Mucosa of descending colon (tissue), 3 donors: Measurements from ENCODE around the gene FA2H. TPM values are rescaled to one million over a fixed set of nuclear protein-coding genes. Genes with fewer than 3 reads are reported as not detected.
"Not testable (repeated sequence)": the region's sequence is repeated elsewhere in the genome, so short reads cannot be mapped to it uniquely, and the experiment has no call there.

ENCODE experiments used
- ATAC-seq: fragments of 200-7000 bp; cut with Tn5 transposase; one replicate; pipeline ENCODE4 v1.9.1; 2020; ENCODE audit warnings: mild to moderate bottlenecking, moderate library complexity
- DNase-seq, 3 donors: peaks; one replicate each; pipeline ENCODE4 v3.0.0-alpha.2; 2020
- H3K36me3 ChIP-seq: fragments of 200-600 bp; one replicate; pipeline ENCODE4 v1.8.0; 2021; ENCODE audit warnings: low read depth, mild to moderate bottlenecking
- H3K4me1 ChIP-seq: fragments of 200-600 bp; one replicate; pipeline ENCODE4 v1.8.0; 2021; ENCODE audit warnings: low read depth, mild to moderate bottlenecking
- H3K4me3 ChIP-seq: fragments of 200-600 bp; one replicate; pipeline ENCODE4 v1.8.0; 2021; ENCODE audit warnings: mild to moderate bottlenecking
- H3K9me3 ChIP-seq: fragments of 200-600 bp; one replicate; pipeline ENCODE4 v1.8.0; 2021; ENCODE audit warnings: mild to moderate bottlenecking
- intact Hi-C, 2 donors: fragments of 100-400 bp; cut with DNase I in 1 of 2; cut with micrococcal nuclease in 1 of 2; formaldehyde crosslinking; loops; one replicate each; pipeline versions ENCODE4 v1.11.0 to v1.11.1; 2022; cut with DNase I, micrococcal nuclease
- total RNA-seq, 3 donors: library from RNA; stranded (reverse); fragmentation: NEBNext Ultra II Directional in 2 of 3; extraction: Animal tissue kit (Norgen Biotek cat#: 25700) in 2 of 3; gene quantifications; one replicate each; pipeline versions ENCODE4 v1.2.1 to v1.2.4, GENCODE V29; 2021 to 2023
- TF ChIP-seq, protein P1 (sequence below): fragments of 200-600 bp; IDR thresholded peaks from one replicate; pipeline ENCODE4 v1.8.0; 2022; ENCODE audit warnings: antibody characterized with exemption, mild to moderate bottlenecking
- donor health status: DM: no; HTN: no; CAD: no; lungs with moderate emphysema.
- donor health status: DM: no; HTN: no; CAD: no.
- donor health status: DM: no; HTN: yes; CAD: no.

Gene FA2H
- total RNA-seq, 3 donors from 2014 or later: 17.3 to 60.0 (median 44.0) TPM

DNA sequence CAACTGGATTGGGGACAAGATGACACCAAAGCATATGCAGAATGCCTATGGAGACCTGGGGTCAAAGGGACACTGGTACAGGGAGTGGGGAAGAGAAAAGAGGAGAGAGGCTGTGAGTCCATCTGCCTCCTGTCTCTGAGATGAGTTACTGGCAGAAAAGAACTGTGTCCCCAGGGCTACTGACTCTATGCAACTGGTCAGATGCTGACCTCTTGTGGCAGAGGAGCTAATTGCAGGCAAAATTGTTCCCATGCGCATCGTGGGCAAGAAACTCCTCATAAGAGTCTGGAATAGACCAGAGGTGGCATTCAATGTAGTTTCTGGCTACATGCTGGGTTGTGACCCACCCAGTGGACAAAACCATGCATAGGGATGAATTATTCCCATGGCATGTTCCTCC, 47.9 kb downstream of the FA2H start:
- ATAC-seq: peak; percentile 17

DNA sequence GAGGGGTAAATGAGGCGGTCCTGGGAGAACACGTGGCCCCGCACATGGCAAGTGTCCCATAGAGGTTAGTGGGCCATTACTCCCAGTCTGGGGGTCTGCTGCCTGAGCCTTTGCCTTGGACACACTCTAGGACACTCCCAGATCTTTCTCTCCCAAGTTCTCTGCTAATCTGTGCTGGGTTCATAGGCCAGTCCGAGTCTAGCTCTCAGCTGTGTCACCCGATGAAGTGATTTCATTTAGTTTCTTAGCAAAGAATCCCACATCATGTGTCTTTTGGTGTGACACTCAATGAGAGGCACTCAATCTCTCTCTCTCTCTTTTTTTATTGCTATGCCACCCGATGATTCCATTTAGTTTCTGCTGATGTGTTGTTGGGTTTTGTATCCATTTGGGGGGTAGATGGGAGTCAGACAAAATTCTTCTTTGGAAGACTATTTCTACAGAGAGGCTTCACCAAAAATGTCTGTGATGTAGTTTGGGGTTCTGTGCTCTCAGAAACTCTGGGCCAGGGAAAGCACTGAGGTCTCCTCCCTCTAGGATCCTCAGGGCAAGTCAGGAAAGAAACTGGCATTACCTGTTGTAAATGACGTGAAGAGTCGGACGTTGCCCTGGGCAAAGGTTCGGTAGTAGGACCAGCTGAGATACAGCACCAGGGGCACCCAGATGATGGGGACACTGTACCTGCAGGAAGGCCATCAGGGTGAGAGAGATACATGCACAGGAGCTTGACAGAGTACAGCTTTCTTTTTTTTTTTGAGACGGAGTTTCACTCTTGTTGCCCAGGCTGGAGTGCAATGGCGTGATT, 48.8 kb downstream of the FA2H start:
- DNase-seq (peak in 1 of 3 donors; percentile 75), ATAC-seq (peak; percentile 71)
- H3K4me1 ChIP-seq: peaks cover 17% of the 10 kb centered on the region
- no peaks in the 10 kb centered on the region for H3K36me3 ChIP-seq
- TF ChIP-seq, protein P1, sequence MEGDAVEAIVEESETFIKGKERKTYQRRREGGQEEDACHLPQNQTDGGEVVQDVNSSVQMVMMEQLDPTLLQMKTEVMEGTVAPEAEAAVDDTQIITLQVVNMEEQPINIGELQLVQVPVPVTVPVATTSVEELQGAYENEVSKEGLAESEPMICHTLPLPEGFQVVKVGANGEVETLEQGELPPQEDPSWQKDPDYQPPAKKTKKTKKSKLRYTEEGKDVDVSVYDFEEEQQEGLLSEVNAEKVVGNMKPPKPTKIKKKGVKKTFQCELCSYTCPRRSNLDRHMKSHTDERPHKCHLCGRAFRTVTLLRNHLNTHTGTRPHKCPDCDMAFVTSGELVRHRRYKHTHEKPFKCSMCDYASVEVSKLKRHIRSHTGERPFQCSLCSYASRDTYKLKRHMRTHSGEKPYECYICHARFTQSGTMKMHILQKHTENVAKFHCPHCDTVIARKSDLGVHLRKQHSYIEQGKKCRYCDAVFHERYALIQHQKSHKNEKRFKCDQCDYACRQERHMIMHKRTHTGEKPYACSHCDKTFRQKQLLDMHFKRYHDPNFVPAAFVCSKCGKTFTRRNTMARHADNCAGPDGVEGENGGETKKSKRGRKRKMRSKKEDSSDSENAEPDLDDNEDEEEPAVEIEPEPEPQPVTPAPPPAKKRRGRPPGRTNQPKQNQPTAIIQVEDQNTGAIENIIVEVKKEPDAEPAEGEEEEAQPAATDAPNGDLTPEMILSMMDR: no peak
- intact Hi-C loops: no loop called here
- H3K9me3 ChIP-seq: peaks cover 6% of the 10 kb centered on the region
- H3K4me3 ChIP-seq: no peak overlapping the region

More for the DNA sequence above, 47.9 kb downstream of the FA2H start:
- Histone ChIP-seq H3K9me3 (peaks cover 6% of the 10 kb centered on the region), H3K36me3 (no peaks in the 10 kb centered on the region), H3K4me1 (peaks cover 18% of the 10 kb centered on the region), H3K4me3 (no peak overlapping the region)
- intact Hi-C loops: no loop called here
- TF ChIP-seq, protein P1: peak; percentile 33
- peak in 1 of 3 donors; percentile 61 for DNase-seq

DNA sequence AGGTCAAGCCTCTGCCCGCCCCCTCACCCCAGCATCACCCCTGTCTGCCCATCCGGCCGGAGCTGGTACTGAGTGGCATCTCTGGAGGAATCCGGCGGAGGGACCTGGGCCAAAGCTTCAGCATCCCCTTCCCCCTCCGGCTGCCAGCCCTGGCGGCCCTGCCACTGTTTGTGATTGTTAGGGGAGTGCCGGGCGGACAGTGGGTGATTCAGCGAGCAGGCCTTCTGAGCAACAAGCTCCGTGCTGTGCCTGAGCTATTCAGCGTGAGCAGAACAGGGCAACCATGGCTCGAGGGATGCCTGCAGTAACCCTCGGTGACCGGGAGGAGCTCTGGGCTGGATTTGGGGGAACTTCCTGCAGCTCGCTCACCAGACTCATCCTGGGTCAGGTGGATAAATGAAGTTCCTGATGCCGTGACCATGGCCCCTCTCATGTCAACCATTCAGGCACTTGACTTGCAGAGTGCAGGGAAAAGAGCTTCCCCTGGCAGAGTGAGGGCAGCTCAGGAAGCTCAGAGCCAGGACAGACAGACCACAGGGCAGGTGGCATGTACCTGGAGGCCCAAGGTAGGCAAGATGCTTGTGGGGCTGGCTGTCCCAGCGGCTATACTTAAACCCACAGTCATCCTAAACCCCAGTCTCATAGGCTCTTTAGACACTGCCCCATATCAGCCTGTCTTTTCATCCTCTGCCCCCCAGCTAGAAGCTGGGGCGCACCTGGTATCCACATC, 49.6 kb downstream of the FA2H start:
- no peak for DNase-seq
- Histone ChIP-seq H3K4me3 (no peak overlapping the region), H3K9me3 (peaks cover 6% of the 10 kb centered on the region), H3K36me3 (no peaks in the 10 kb centered on the region), H3K4me1 (peaks cover 11% of the 10 kb centered on the region)
- TF ChIP-seq, protein P1: no peak
- intact Hi-C loops: no loop called here
- no peak for ATAC-seq

DNA sequence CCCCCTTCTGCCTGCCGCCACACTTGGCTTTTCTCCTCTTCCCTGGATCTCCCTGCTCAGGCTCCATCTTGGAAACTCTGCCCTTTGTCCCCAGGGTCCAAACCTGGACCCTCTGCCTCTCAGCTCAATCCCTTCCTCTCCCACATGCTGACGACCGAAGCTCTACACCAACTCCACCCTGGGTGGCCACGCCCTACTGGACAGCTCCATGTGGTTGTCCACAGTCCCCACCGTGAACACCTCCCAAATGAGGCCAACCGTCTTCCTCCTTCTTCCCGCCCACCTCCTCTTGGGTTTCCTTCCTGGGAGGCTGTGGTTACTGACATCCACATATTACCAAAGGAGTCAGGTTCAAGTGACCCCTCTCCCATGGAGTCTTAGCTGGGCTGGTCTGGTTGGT, 51.4 kb downstream of the FA2H start:
- H3K9me3 ChIP-seq: peaks cover 6% of the 10 kb centered on the region
- no peaks in the 10 kb centered on the region for H3K4me1 ChIP-seq
- no peaks in the 10 kb centered on the region for H3K36me3 ChIP-seq
- no peak for DNase-seq
- TF ChIP-seq, protein P1: no peak
- intact Hi-C loops: no loop called here
- no peak overlapping the region for H3K4me3 ChIP-seq
- ATAC-seq: no peak

DNA sequence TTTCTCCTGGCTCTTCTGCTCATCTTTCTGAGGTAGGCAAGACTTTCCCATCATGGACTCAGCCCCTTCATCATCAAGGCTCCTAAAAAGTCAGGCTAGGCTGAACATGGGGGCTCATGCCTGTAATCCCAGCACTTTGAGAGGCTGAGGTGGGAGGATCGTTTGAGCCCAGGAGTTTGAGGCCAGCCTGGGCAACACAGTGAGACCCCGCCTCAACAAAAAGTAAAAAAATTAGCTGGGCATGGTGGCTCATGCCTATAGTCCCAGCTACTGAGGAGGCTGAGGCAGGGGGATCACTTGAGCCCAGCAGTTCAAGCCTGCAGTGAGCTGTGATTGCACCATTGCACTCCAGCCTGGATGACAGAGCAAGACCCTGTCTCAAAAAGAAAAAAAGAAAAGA, 52.5 kb downstream of the FA2H start:
- H3K36me3 ChIP-seq, H3K9me3 ChIP-seq, H3K4me1 ChIP-seq, ATAC-seq, H3K4me3 ChIP-seq, DNase-seq, intact Hi-C loops: not testable (repeated sequence)

DNA sequence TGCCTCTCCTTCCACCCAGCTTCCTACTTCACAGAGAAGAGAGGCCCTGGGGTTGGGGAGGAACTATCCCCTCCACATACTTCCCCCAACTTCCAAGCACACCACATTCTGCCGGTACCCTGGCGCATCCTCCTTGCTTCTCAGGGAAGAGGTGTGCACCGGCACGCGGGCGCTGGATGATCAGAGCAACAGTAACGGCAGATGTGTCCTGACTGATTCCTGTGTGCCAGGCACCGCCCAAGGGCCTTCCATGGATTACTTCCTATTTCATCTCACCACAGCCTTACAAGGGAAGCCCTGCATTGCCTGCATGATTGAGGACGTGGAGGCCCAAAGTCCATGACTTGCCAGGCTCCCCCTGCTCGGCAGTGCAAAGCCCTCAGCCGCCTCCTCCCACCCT, 52.9 kb downstream of the FA2H start:
- Histone ChIP-seq H3K4me3 (no peak overlapping the region), H3K9me3 (peaks cover 2% of the 10 kb centered on the region), H3K36me3 (no peaks in the 10 kb centered on the region), H3K4me1 (no peaks in the 10 kb centered on the region)
- ATAC-seq (no peak), DNase-seq (no peak)
- intact Hi-C loops: no loop called here
- TF ChIP-seq, protein P1: no peak
